ENCODE data around the gene PPP1R3D.

Gene PPP1R3D

DNA sequence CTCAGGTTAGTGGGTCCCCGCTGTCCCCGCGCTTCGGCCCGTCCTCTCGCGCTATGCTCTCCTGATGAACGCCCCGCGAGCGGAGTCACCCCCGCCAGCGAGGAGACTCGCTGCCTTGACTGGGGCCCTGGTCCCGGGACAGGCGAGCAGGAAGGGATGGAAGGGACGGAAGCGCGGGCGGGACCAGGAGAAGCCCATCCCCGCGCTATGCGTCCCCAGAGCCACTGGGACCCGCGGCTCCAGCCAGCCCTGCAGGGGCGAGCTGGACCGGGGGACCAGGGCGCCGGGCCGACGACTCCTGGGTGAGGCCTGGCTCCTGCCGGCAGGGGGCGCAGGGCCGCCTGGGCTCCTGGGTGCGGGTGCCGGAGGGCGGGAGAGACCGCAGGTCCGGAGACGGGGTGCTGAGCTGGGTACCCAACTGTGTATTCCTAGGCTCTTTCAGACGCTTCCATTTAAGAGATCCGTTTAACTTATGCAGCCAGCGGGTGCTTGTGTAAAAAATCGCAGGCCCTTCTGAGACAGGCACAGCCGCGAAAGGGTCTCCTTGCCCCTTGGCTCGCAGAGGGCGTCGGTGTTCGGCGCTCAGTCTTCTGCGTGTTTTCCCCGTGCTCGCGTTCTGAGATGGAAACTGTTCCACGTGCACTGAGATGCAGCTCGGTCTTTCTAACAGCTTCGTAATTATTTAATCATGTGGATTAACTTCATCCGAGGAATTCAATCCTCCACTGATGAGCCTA is 6.1 kb downstream of the PPP1R3D start:
- no peaks in the 10 kb centered on the region for H3K36me3 ChIP-seq (replicated peaks; ENCODE audit: insufficient read depth, low read length)
- H4K20me1 ChIP-seq (ENCODE audit: insufficient read depth, low read length) = no peaks in the 10 kb centered on the region
- DNase-seq = peak; percentile 43
- H3K4me3 ChIP-seq (ENCODE audit: low read length) = peak overlapping the region; percentile 57
- H3F3A ChIP-seq (ENCODE audit: insufficient read depth, low read length) = 0 out of 2 replicates have a peak, but pooled peaks cover 4% of the 10 kb centered on the region
- H3K9me3 ChIP-seq (replicated peaks; ENCODE audit: insufficient read depth, low read length) = no peaks in the 10 kb centered on the region
- 0 out of 2 replicates have a peak, but pooled peaks cover under 1% of the 10 kb centered on the region for H3K79me2 ChIP-seq (ENCODE audit: low read length)
- H3K9ac ChIP-seq (ENCODE audit: low read length) = no peak overlapping the region; the same call in 1 of the 2 replicates
- no peak for TF ChIP-seq EZH2 (optimal IDR thresholded peaks at IDR 0.05; ENCODE audit: low read depth, low read length)
- TF ChIP-seq, protein P1, sequence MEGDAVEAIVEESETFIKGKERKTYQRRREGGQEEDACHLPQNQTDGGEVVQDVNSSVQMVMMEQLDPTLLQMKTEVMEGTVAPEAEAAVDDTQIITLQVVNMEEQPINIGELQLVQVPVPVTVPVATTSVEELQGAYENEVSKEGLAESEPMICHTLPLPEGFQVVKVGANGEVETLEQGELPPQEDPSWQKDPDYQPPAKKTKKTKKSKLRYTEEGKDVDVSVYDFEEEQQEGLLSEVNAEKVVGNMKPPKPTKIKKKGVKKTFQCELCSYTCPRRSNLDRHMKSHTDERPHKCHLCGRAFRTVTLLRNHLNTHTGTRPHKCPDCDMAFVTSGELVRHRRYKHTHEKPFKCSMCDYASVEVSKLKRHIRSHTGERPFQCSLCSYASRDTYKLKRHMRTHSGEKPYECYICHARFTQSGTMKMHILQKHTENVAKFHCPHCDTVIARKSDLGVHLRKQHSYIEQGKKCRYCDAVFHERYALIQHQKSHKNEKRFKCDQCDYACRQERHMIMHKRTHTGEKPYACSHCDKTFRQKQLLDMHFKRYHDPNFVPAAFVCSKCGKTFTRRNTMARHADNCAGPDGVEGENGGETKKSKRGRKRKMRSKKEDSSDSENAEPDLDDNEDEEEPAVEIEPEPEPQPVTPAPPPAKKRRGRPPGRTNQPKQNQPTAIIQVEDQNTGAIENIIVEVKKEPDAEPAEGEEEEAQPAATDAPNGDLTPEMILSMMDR (IDR thresholded peaks at IDR 0.05; ENCODE audit: low read length) = peak; percentile 61
- no peak for TF ChIP-seq EZH2phosphoT487 (IDR thresholded peaks at IDR 0.05; ENCODE audit: low read length)
- H3K4me2 ChIP-seq (ENCODE audit: low read depth, low read length) = peak overlapping the region; percentile 44; the same call in 1 of the 2 replicates
- H3K4me1 ChIP-seq (ENCODE audit: low read length) = peaks cover 11% of the 10 kb centered on the region
- no peaks in the 10 kb centered on the region for H3K27me3 ChIP-seq (replicated peaks; ENCODE audit: insufficient read depth, low read length)
- H2AFZ ChIP-seq (ENCODE audit: low read length) = peak overlapping the region; percentile 49
- no peak overlapping the region for H3K27ac ChIP-seq (ENCODE audit: low read length)
- no peaks in the 10 kb centered on the region for H3K9me2 ChIP-seq (replicated peaks; ENCODE audit: insufficient read depth, low read length)

DNA sequence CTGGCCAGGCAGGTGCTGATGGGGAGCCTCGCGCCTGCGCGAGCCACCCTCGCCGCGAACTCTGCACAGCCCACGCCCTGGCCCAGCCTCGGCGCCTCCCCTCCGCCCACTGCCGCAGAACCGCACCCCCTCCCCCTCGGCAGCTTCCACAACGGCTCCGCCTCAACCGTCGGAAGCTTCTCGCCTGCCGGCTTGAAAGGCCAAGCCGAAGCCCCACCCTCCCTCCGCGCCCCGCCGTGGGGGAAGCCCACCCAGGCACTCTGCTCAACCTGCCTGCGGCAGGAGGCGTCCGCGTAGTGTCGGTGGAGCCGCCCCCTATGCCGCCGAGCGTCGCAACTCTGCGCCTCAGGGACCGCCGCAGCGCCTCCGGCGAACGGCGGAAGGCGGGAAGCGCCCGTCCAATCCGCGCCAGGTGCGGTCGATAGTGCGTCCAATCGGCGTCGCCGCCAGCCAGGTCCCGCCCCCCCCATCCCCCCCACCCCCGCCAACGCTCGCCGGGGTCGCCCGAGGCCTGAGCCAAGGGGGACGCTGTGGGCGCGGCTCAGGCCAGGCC is 6.7 kb downstream of the PPP1R3D start, which contains the start of gene SYCP2:
SYCP2 (minus strand) TSS at position 342 of the 553 bp plus-strand sequence. CDS start 11,224 bp downstream, outside the sequence.
- Histone ChIP-seq H3F3A (ENCODE audit: insufficient read depth, low read length) (0 out of 2 replicates have a peak, but pooled peaks cover 5% of the 10 kb centered on the region), H2AFZ (ENCODE audit: low read length) (peak within 1 kb of the TSS; percentile 49), H3K4me3 (ENCODE audit: low read length) (peak within 1 kb of the TSS; percentile 57), H3K4me2 (ENCODE audit: low read depth, low read length) (peak within 1 kb of the TSS; percentile 44; the same call in 1 of the 2 replicates), H3K9me2 (replicated peaks; ENCODE audit: insufficient read depth, low read length) (no peaks in the 10 kb centered on the region), H3K79me2 (ENCODE audit: low read length) (no peaks in the 10 kb centered on the region), H3K27me3 (replicated peaks; ENCODE audit: insufficient read depth, low read length) (no peaks in the 10 kb centered on the region), H4K20me1 (ENCODE audit: insufficient read depth, low read length) (no peaks in the 10 kb centered on the region), H3K27ac (ENCODE audit: low read length) (no peak within 1 kb of the TSS), H3K9me3 (replicated peaks; ENCODE audit: insufficient read depth, low read length) (no peaks in the 10 kb centered on the region), H3K36me3 (replicated peaks; ENCODE audit: insufficient read depth, low read length) (no peaks in the 10 kb centered on the region), H3K4me1 (ENCODE audit: low read length) (peaks cover 17% of the 10 kb centered on the region), H3K9ac (ENCODE audit: low read length) (no peak within 1 kb of the TSS; the same call in 1 of the 2 replicates)
- no peak for DNase-seq
- TF ChIP-seq EZH2phosphoT487 (IDR thresholded peaks at IDR 0.05; ENCODE audit: low read length) (no peak), EZH2 (optimal IDR thresholded peaks at IDR 0.05; ENCODE audit: low read depth, low read length) (no peak)
- TF ChIP-seq, protein P1 (IDR thresholded peaks at IDR 0.05; ENCODE audit: low read length) = no peak

DNA sequence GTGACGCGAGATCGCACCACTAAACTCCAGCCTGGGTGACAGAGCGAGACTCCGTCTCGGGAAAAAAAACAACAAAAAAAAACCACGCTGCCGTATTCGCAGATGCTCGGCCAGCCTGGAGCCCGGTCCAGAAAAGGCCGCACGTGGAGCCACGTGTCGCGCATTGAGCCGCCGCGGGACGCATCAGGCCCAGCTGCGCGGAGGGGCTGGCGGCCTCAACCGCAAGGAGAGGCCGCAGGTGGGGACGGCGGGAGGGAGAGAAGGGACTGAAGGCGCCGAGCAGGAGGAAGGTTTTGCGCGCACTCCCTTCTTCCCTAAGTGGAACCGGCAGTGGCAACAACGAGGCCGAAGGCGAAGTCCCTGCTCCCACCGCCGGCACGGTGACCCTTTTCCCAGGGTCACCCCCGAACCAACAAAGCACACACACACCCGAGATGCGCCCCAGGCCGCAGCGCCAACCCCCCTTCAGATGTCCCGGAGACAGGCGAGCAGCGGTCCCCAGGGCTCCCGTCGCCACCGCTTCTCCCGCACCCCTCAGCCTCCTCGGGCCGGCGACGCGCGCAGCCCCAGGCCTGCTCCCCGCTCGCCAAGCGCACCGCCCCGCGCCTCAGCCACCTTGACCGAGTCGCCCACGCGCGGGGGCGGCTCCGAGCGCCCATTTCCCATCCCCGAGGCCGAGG is 7.3 kb downstream of the PPP1R3D start:
- Histone ChIP-seq H3K9ac (ENCODE audit: low read length) (no peak overlapping the region), H3K36me3 (replicated peaks; ENCODE audit: insufficient read depth, low read length) (no peaks in the 10 kb centered on the region), H3K27me3 (replicated peaks; ENCODE audit: insufficient read depth, low read length) (no peaks in the 10 kb centered on the region), H3K4me3 (ENCODE audit: low read length) (no peak overlapping the region), H3K27ac (ENCODE audit: low read length) (no peak overlapping the region), H3K4me1 (ENCODE audit: low read length) (peaks cover 23% of the 10 kb centered on the region), H3K9me2 (replicated peaks; ENCODE audit: insufficient read depth, low read length) (no peaks in the 10 kb centered on the region), H4K20me1 (ENCODE audit: insufficient read depth, low read length) (no peaks in the 10 kb centered on the region), H3F3A (ENCODE audit: insufficient read depth, low read length) (0 out of 2 replicates have a peak, but pooled peaks cover 5% of the 10 kb centered on the region), H3K79me2 (ENCODE audit: low read length) (no peaks in the 10 kb centered on the region), H2AFZ (ENCODE audit: low read length) (no peak overlapping the region), H3K4me2 (ENCODE audit: low read depth, low read length) (no peak overlapping the region), H3K9me3 (replicated peaks; ENCODE audit: insufficient read depth, low read length) (no peaks in the 10 kb centered on the region)
- no peak for DNase-seq
- TF ChIP-seq, protein P1 (IDR thresholded peaks at IDR 0.05; ENCODE audit: low read length) = no peak
- TF ChIP-seq EZH2phosphoT487 (IDR thresholded peaks at IDR 0.05; ENCODE audit: low read length) (no peak), EZH2 (optimal IDR thresholded peaks at IDR 0.05; ENCODE audit: low read depth, low read length) (no peak)

Data from MM.1S (cell line).